Keratinocyte (primary cell): ENCODE data around the gene RAD51AP2. TPM values are rescaled to one million over a fixed set of nuclear protein-coding genes. Genes with fewer than 3 reads are reported as not detected.
A peak's percentile ranks its signal among the peaks of the same experiment; 100 is the strongest.

Source experiments
- DNase-seq: peaks from one replicate; pipeline ENCODE4 v3.0.0-alpha.2; 2011; ENCODE audit warnings: low read depth, missing footprints, low spot score
- FAIRE-seq: peaks from 2 replicates; lab custom pipeline; 2011; peaks lifted over from hg19 to GRCh38; lab: Jason Lieb, UNC
- H2AFZ ChIP-seq: 2 replicates; pipeline ENCODE4 v1.6.0; 2012; ENCODE audit warnings: low read length, control low read depth, inconsistent platforms; ENCODE audit not compliant: control insufficient read depth
- H3K27ac ChIP-seq: 2 replicates; pipeline ENCODE4 v1.5.1; 2011; ENCODE audit warnings: low read length; ENCODE audit not compliant: control insufficient read depth, insufficient read depth
- H3K27me3 ChIP-seq: 3 replicates; pipeline ENCODE4 v1.6.0; 2011; ENCODE audit warnings: low read length; ENCODE audit not compliant: control insufficient read depth, insufficient read depth; ENCODE audit errors: extremely low read depth
- H3K36me3 ChIP-seq, 2 experiments: 2 replicates in 1 of 2; 3 replicates in 1 of 2; pipeline ENCODE4 v1.5.1; 2011; ENCODE audit warnings: low read length in 2 of 2, mild to moderate bottlenecking in 1 of 2; ENCODE audit not compliant: control insufficient read depth in 2 of 2, insufficient read depth in 2 of 2; ENCODE audit errors: extremely low read depth in 1 of 2
- H3K4me1 ChIP-seq: 3 replicates; pipeline ENCODE4 v1.5.1; 2011; ENCODE audit warnings: low read length; ENCODE audit not compliant: control insufficient read depth, insufficient read depth; ENCODE audit errors: extremely low read depth
- H3K4me2 ChIP-seq: 3 replicates; pipeline ENCODE4 v1.6.0; 2011; ENCODE audit warnings: low read depth, low read length; ENCODE audit not compliant: control insufficient read depth, insufficient read depth; ENCODE audit errors: extremely low read depth
- H3K4me3 ChIP-seq, 3 experiments: fragments of 200-600 bp in 1 of 3; sonication (generic) in 1 of 3; 2 replicates in 2 of 3; 3 replicates in 1 of 3; pipeline ENCODE4 v1.5.1; 2011 to 2016; ENCODE audit warnings: low read length in 3 of 3, mild to moderate bottlenecking in 3 of 3, control low read depth in 2 of 3, inconsistent platforms in 1 of 3, low read depth in 1 of 3, mixed read lengths in 1 of 3, mixed run types in 1 of 3, moderate library complexity in 1 of 3; ENCODE audit not compliant: control insufficient read depth in 2 of 3, insufficient read depth in 2 of 3; ENCODE audit errors: extremely low read depth in 1 of 3
- H3K79me2 ChIP-seq: 2 replicates; pipeline ENCODE4 v1.6.0; 2012; ENCODE audit warnings: low read length; ENCODE audit not compliant: control insufficient read depth, insufficient read depth
- H3K9ac ChIP-seq: 3 replicates; pipeline ENCODE4 v1.6.0; 2011; ENCODE audit warnings: low read length; ENCODE audit not compliant: control insufficient read depth, insufficient read depth; ENCODE audit errors: extremely low read depth
- H3K9me1 ChIP-seq: 3 replicates; pipeline ENCODE4 v1.6.0; 2011; ENCODE audit warnings: low read length; ENCODE audit not compliant: control insufficient read depth, insufficient read depth; ENCODE audit errors: extremely low read depth
- H3K9me3 ChIP-seq: 2 replicates; pipeline ENCODE4 v1.5.1; 2012; ENCODE audit warnings: low read depth, low read length; ENCODE audit not compliant: control insufficient read depth
- H4K20me1 ChIP-seq: 3 replicates; pipeline ENCODE4 v1.6.0; 2011; ENCODE audit warnings: low read length; ENCODE audit not compliant: control insufficient read depth, insufficient read depth; ENCODE audit errors: extremely low read depth
- EZH2 ChIP-seq: IDR thresholded peaks from one replicate; pipeline ENCODE4 v1.6.1; 2012; ENCODE audit warnings: inconsistent platforms, mild to moderate bottlenecking, low read length, moderate library complexity
- dilution Hi-C: fragments of 300-500 bp; cut with MboI; formaldehyde crosslinking; loops from one replicate; pipeline ENCODE4 v1.7.0; 2020; ENCODE audit warnings: low sequenced_read_pairs; ENCODE audit not compliant: extremely low pct_ligation_motif_present
- polyA plus RNA-seq, 5 experiments: library from polyadenylated mRNA; depleted of rRNA in 3 of 5; stranded (reverse) in 3 of 5; stranded (forward) in 1 of 5; unstranded in 1 of 5; fragments of >200 nt; gene quantifications; 1 replicate in 1 of 5; 2 replicates in 3 of 5; 3 replicates in 1 of 5; pipeline versions ENCODE4 v1.2.1 to v1.2.3, GENCODE V29; 2011 to 2012; ENCODE audit warnings: missing spikeins in 2 of 5, low read depth in 1 of 5, low replicate concordance in 1 of 5
- TF ChIP-seq, protein P1 (sequence below), 3 experiments: IDR thresholded peaks in 1 of 3; conservative IDR thresholded peaks in 1 of 3; optimal IDR thresholded peaks in 1 of 3; 2 replicates in 2 of 3; 3 replicates in 1 of 3; pipeline versions ENCODE3 to v1.5.1; 2011; ENCODE audit warnings: low read length in 3 of 3, mild to moderate bottlenecking in 3 of 3, moderate library complexity in 2 of 3, control low read depth in 1 of 3, inconsistent platforms in 1 of 3; ENCODE audit not compliant: insufficient read depth in 2 of 3; ENCODE audit errors: extremely low read depth in 1 of 3

The RAD51AP2 gene
- polyA plus RNA-seq, 1 donor (not counting 4 experiments of a cell fraction or from before 2014, with no cell fraction given) = 0.12 TPM

DNA sequence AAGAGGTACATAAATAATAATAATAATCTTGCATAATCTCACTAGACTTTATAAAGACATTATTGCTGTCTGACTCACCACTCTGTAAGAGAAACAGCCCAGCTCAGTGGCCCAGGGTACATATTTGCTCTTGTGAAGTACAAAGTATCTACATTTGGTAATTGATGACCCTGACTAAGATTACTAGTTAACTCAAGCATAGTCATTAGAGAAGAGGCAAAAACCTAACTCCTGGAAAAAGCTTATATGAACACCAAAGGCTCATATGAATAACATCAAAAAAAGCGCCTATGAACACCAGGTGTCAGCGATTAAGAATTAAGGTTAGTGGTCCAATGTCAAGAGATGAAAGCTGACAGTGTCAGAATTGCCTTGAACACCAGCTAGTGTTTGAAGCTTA is 38.4 kb downstream of the RAD51AP2 start:
- Histone ChIP-seq H2AFZ (no peak overlapping the region), H3K4me1 (peaks cover 30% of the 10 kb centered on the region), H3K36me3 (no peaks in the 10 kb centered on the region), H3K4me2 (no peak overlapping the region), H3K4me3 (no peak overlapping the region), H4K20me1 (no peaks in the 10 kb centered on the region), H3K27ac (no peak overlapping the region), H3K79me2 (no peaks in the 10 kb centered on the region), H3K27me3 (no peaks in the 10 kb centered on the region), H3K9me3 (no peaks in the 10 kb centered on the region), H3K9ac (no peak overlapping the region), H3K9me1 (no peaks in the 10 kb centered on the region)
- FAIRE-seq (no peak), DNase-seq (no peak)
- TF ChIP-seq, protein P1, sequence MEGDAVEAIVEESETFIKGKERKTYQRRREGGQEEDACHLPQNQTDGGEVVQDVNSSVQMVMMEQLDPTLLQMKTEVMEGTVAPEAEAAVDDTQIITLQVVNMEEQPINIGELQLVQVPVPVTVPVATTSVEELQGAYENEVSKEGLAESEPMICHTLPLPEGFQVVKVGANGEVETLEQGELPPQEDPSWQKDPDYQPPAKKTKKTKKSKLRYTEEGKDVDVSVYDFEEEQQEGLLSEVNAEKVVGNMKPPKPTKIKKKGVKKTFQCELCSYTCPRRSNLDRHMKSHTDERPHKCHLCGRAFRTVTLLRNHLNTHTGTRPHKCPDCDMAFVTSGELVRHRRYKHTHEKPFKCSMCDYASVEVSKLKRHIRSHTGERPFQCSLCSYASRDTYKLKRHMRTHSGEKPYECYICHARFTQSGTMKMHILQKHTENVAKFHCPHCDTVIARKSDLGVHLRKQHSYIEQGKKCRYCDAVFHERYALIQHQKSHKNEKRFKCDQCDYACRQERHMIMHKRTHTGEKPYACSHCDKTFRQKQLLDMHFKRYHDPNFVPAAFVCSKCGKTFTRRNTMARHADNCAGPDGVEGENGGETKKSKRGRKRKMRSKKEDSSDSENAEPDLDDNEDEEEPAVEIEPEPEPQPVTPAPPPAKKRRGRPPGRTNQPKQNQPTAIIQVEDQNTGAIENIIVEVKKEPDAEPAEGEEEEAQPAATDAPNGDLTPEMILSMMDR (optimal IDR thresholded peaks at IDR 0.05 in 1 of 3, IDR thresholded peaks at IDR 0.05 in 1 of 3, conservative IDR thresholded peaks at IDR 0.05 in 1 of 3; ENCODE audit: extremely low read depth in 1 of 3, insufficient read depth in 2 of 3, low read length in 3 of 3) = no peak
- no peak for TF ChIP-seq EZH2
- dilution Hi-C loops = no loop called here

DNA sequence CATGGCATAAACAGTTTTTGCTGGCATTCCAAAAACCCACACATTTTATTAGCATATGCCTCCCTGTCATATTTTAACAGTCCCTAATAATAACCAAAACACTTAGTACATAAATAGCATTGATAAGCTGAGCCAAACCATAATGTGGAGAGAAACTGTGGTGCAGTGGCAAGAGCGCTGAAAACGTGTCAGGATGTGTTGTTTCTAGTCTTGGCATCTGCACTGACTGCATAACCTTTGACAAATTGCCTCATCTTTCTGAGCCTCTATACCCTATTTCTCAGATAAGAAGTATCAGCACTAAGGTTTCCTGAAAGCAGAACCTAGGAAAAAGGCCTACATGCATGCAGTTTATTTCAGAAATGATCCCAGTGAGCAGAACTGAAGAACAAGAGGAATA is 41.4 kb downstream of the RAD51AP2 start:
- no peak overlapping the region for H3K27ac ChIP-seq
- peaks cover 30% of the 10 kb centered on the region for H3K4me1 ChIP-seq
- H3K79me2 ChIP-seq = no peaks in the 10 kb centered on the region
- no peak overlapping the region for H3K4me3 ChIP-seq
- DNase-seq (no peak), FAIRE-seq (peak; percentile 77)
- no peaks in the 10 kb centered on the region for H3K36me3 ChIP-seq
- H3K9me3 ChIP-seq = no peaks in the 10 kb centered on the region
- no peaks in the 10 kb centered on the region for H3K9me1 ChIP-seq
- peak overlapping the region; percentile 38 for H3K4me2 ChIP-seq
- dilution Hi-C loops = no loop called here
- no peaks in the 10 kb centered on the region for H3K27me3 ChIP-seq
- H4K20me1 ChIP-seq = no peaks in the 10 kb centered on the region
- no peak overlapping the region for H3K9ac ChIP-seq
- no peak overlapping the region for H2AFZ ChIP-seq
- TF ChIP-seq EZH2 = no peak
- TF ChIP-seq, protein P1 (optimal IDR thresholded peaks at IDR 0.05 in 1 of 3, IDR thresholded peaks at IDR 0.05 in 1 of 3, conservative IDR thresholded peaks at IDR 0.05 in 1 of 3; ENCODE audit: extremely low read depth in 1 of 3, insufficient read depth in 2 of 3, low read length in 3 of 3) = no peak
